Smooth muscle cell (in vitro differentiated cells): ENCODE data around the gene UBA6. TPM values are rescaled to one million over a fixed set of nuclear protein-coding genes. Genes with fewer than 3 reads are reported as not detected.

Source experiments
- DNase-seq: peaks from one replicate; lab custom pipeline; 2025; ENCODE audit not compliant: unreplicated experiment; lab: John Stamatoyannopoulos, UW
- H2AFZ ChIP-seq: fragments of 200-600 bp; sonication (generic); 2 replicates; pipeline ENCODE4 v1.6.0; 2016; ENCODE audit warnings: antibody characterized with exemption, low read depth, mild to moderate bottlenecking
- H3F3A ChIP-seq: fragments of 200-600 bp; sonication (generic); 2 replicates; pipeline ENCODE4 v1.6.0; 2017; ENCODE audit warnings: antibody characterized with exemption, low read depth
- H3K27ac ChIP-seq: fragments of 200-600 bp; sonication (generic); 2 replicates; pipeline ENCODE4 v1.5.1; 2016; ENCODE audit warnings: low read depth, mild to moderate bottlenecking
- H3K27me3 ChIP-seq: fragments of 200-600 bp; sonication (generic); 2 replicates; pipeline ENCODE4 v1.6.1; 2016; ENCODE audit warnings: low read depth, mild to moderate bottlenecking
- H3K36me3 ChIP-seq: fragments of 200-600 bp; sonication (generic); 2 replicates; pipeline ENCODE4 v1.5.1; 2016; ENCODE audit warnings: low read depth
- H3K4me1 ChIP-seq: fragments of 200-600 bp; sonication (generic); 2 replicates; pipeline ENCODE4 v1.5.1; 2016; ENCODE audit warnings: low read depth
- H3K4me2 ChIP-seq: fragments of 200-600 bp; sonication (generic); 2 replicates; pipeline ENCODE4 v1.6.0; 2016; ENCODE audit warnings: mild to moderate bottlenecking
- H3K4me3 ChIP-seq: fragments of 200-600 bp; sonication (generic); 2 replicates; pipeline ENCODE4 v1.5.1; 2016; ENCODE audit warnings: mild to moderate bottlenecking
- H3K79me2 ChIP-seq: fragments of 200-600 bp; sonication (generic); 2 replicates; pipeline ENCODE4 v1.6.0; 2016; ENCODE audit warnings: low read depth, mild to moderate bottlenecking
- H3K9ac ChIP-seq: fragments of 200-600 bp; sonication (generic); 2 replicates; pipeline ENCODE4 v1.6.0; 2016; ENCODE audit warnings: low read depth
- H3K9me3 ChIP-seq: fragments of 200-600 bp; sonication (generic); replicated peaks from 2 replicates; pipeline ENCODE4 v1.5.1; 2016; ENCODE audit warnings: low read depth
- H4K20me1 ChIP-seq: fragments of 200-600 bp; sonication (generic); 2 replicates; pipeline ENCODE4 v1.6.0; 2016; ENCODE audit warnings: low read depth
- CTCF ChIP-seq: fragments of 200-600 bp; sonication (generic); IDR thresholded peaks from 2 replicates; pipeline ENCODE4 v1.5.1; 2017; ENCODE audit warnings: borderline replicate concordance, mild to moderate bottlenecking, antibody characterized with exemption; ENCODE audit not compliant: insufficient read depth, poor library complexity, severe bottlenecking
- WGBS: methylation state at CpG from one replicate; pipeline ENCODE4 v1.1.7; 2016; ENCODE audit warnings: low lambda C conversion rate; 5-methylcytosine and 5-hydroxymethylcytosine counted together
- polyA plus RNA-seq: library from polyadenylated mRNA; unstranded; fragments of >200 nt; fragmentation: Nextera tagmentation; extraction: Ambion mirVana; gene quantifications from 2 replicates; pipeline ENCODE4 v1.2.1, GENCODE V29; 2016
- total RNA-seq: library from RNA; depleted of rRNA; stranded (reverse); fragments of >200 nt; gene quantifications from 2 replicates; pipeline ENCODE4 v1.2.3, GENCODE V29; 2014

The UBA6 gene
- total and polyA plus RNA-seq, 2 experiments from 2014 or later, result 15.7 to 271 TPM

GRCh38 chr4:67718848-67719247, 17.9 kb upstream of the UBA6 start:
- 100% methylated on average over 2 of the region's 2 CpGs for WGBS
- Histone ChIP-seq H3K27me3 (no peaks in the 10 kb centered on the region), H3F3A (peaks cover 10% of the 10 kb centered on the region), H3K4me3 (no peak overlapping the region), H4K20me1 (no peaks in the 10 kb centered on the region), H3K27ac (no peak overlapping the region), H3K36me3 (no peaks in the 10 kb centered on the region), H3K9me3 (no peaks in the 10 kb centered on the region), H2AFZ (no peak overlapping the region), H3K79me2 (no peaks in the 10 kb centered on the region), H3K9ac (no peak overlapping the region), H3K4me2 (no peak overlapping the region), H3K4me1 (peaks cover 4% of the 10 kb centered on the region)
- TF ChIP-seq CTCF, result no peak
- DNase-seq, result no peak

GRCh38 chr4:67717586-67717985, 16.6 kb upstream of the UBA6 start:
- 98% methylated on average over 2 of the region's 2 CpGs for WGBS
- Histone ChIP-seq H2AFZ (no peak overlapping the region), H3K4me3 (no peak overlapping the region), H3K27ac (no peak overlapping the region), H3K9me3 (no peaks in the 10 kb centered on the region), H3K27me3 (no peaks in the 10 kb centered on the region), H3K36me3 (no peaks in the 10 kb centered on the region), H3K79me2 (no peaks in the 10 kb centered on the region), H3K9ac (no peak overlapping the region), H4K20me1 (no peaks in the 10 kb centered on the region), H3F3A (peaks cover 15% of the 10 kb centered on the region), H3K4me2 (no peak overlapping the region), H3K4me1 (peaks cover 15% of the 10 kb centered on the region)
- DNase-seq, result no peak
- no peak for TF ChIP-seq CTCF

- no peak for TF ChIP-seq CTCF
- no peak overlapping the region for H3K4me3 ChIP-seq
- H3K27ac ChIP-seq, result peak overlapping the region; percentile 83
- H3K9me3 ChIP-seq, result no peaks in the 10 kb centered on the region
- no peak overlapping the region for H3K4me2 ChIP-seq
- no peak overlapping the region for H2AFZ ChIP-seq
- peaks cover 1% of the 10 kb centered on the region for H3K79me2 ChIP-seq
- H3K4me1 ChIP-seq, result peaks cover 15% of the 10 kb centered on the region
- H4K20me1 ChIP-seq, result no peaks in the 10 kb centered on the region
- no peaks in the 10 kb centered on the region for H3K27me3 ChIP-seq
- WGBS, result 90% methylated on average over 6 of the region's 6 CpGs
- H3F3A ChIP-seq, result peaks cover 15% of the 10 kb centered on the region
- DNase-seq, result no peak
- no peak overlapping the region for H3K9ac ChIP-seq
- H3K36me3 ChIP-seq, result no peaks in the 10 kb centered on the region
These were observed 14.0 kb upstream of the UBA6 start for GRCh38 chr4:67714955-67715354.

- Histone ChIP-seq H3K9me3 (no peaks in the 10 kb centered on the region), H3K4me1 (peaks cover 15% of the 10 kb centered on the region), H3K27ac (peak overlapping the region; percentile 83), H3K4me2 (peak overlapping the region; percentile 67), H3K4me3 (no peak overlapping the region), H3K27me3 (no peaks in the 10 kb centered on the region), H3K79me2 (peaks cover 8% of the 10 kb centered on the region), H3K9ac (no peak overlapping the region), H3K36me3 (no peaks in the 10 kb centered on the region), H2AFZ (peak overlapping the region; percentile 89), H3F3A (peaks cover 15% of the 10 kb centered on the region), H4K20me1 (no peaks in the 10 kb centered on the region)
- TF ChIP-seq CTCF, result no peak
- DNase-seq, result no peak
- WGBS, result 50% methylated on average over 1 of the region's 1 CpG
These were observed 13.3 kb upstream of the UBA6 start for GRCh38 chr4:67714248-67714583.
